Measurements from ENCODE around the gene CAPZA2. TPM values are rescaled to one million over a fixed set of nuclear protein-coding genes. Genes with fewer than 3 reads are reported as not detected.

The CAPZA2 gene
- total RNA-seq, 1 donor from 2014 or later, result 118 TPM

- intact Hi-C loops (cut with micrococcal nuclease), result loop anchor here (1.0 to 5.0 kb wide), 11 partner anchors 11 to 1322 kb away; partner anchors contain the start of genes CAV1 and ST7
These were observed 670 bp upstream of the CAPZA2 start for GRCh38 chr7:116861717-116862116.

GRCh38 chr7:116862951-116863670, 724 bp downstream of the CAPZA2 start:
- intact Hi-C loops (cut with micrococcal nuclease), result loop anchor here (1.0 to 5.0 kb wide), 11 partner anchors 9 to 1320 kb away; partner anchors contain the start of genes CAV1 and ST7

GRCh38 chr7:116863936-116864500, 1.6 kb downstream of the CAPZA2 start:
- intact Hi-C loops (cut with micrococcal nuclease), result loop anchor here (2.0 to 5.0 kb wide), 6 partner anchors 61 to 337 kb away; partner anchors contain the start of gene CAV1

GRCh38 chr7:116871061-116871700, 8.8 kb downstream of the CAPZA2 start:
- intact Hi-C loops (cut with micrococcal nuclease), result no loop called here

GRCh38 chr7:116872026-116872425, 9.6 kb downstream of the CAPZA2 start:
- intact Hi-C loops (cut with micrococcal nuclease), result loop anchor here (1.0 kb wide), 1 partner anchor 10 kb away; the partner anchor contains the start of gene CAPZA2

- intact Hi-C loops (cut with micrococcal nuclease), result no loop called here
These were observed 11.2 kb downstream of the CAPZA2 start for GRCh38 chr7:116873619-116874018.

GRCh38 chr7:116876664-116877442, 14.5 kb downstream of the CAPZA2 start:
- intact Hi-C loops (cut with micrococcal nuclease), result no loop called here

GRCh38 chr7:116877443-116878217, 15.2 kb downstream of the CAPZA2 start:
- intact Hi-C loops (cut with micrococcal nuclease), result no loop called here

GRCh38 chr7:116884691-116885090, 22.3 kb downstream of the CAPZA2 start:
- intact Hi-C loops (cut with micrococcal nuclease), result no loop called here

- intact Hi-C loops (cut with micrococcal nuclease), result no loop called here
These were observed 23.3 kb downstream of the CAPZA2 start for GRCh38 chr7:116885724-116886123.

GRCh38 chr7:116886543-116887156, 24.3 kb downstream of the CAPZA2 start:
- intact Hi-C loops (cut with micrococcal nuclease), result no loop called here

GRCh38 chr7:116888895-116889294, 26.5 kb downstream of the CAPZA2 start:
- intact Hi-C loops (cut with micrococcal nuclease), result no loop called here

GRCh38 chr7:116895849-116896248, 33.5 kb downstream of the CAPZA2 start:
- intact Hi-C loops (cut with micrococcal nuclease), result no loop called here

GRCh38 chr7:116897661-116898060, 35.3 kb downstream of the CAPZA2 start:
- intact Hi-C loops (cut with micrococcal nuclease), result no loop called here

- intact Hi-C loops (cut with micrococcal nuclease), result no loop called here
These were observed 36.9 kb downstream of the CAPZA2 start for GRCh38 chr7:116899308-116899707.

- intact Hi-C loops (cut with micrococcal nuclease), result no loop called here
These were observed 38.8 kb downstream of the CAPZA2 start for GRCh38 chr7:116901143-116901542.

GRCh38 chr7:116902867-116903266, 40.5 kb downstream of the CAPZA2 start:
- intact Hi-C loops (cut with micrococcal nuclease), result no loop called here

- intact Hi-C loops (cut with micrococcal nuclease), result no loop called here
These were observed 44.0 kb downstream of the CAPZA2 start for GRCh38 chr7:116906391-116906790.

GRCh38 chr7:116910383-116910782, 48.0 kb downstream of the CAPZA2 start:
- intact Hi-C loops (cut with micrococcal nuclease), result no loop called here

GRCh38 chr7:116911801-116912200, 49.4 kb downstream of the CAPZA2 start:
- intact Hi-C loops (cut with micrococcal nuclease), result no loop called here

Data from T-helper 1 cell treated with Interleukin-12 subunit alpha and Interleukin-12 subunit beta and Interleukin-4 antibody, amounts not matched to agents 30 ng/mL and 1 ng/mL, for 36 hours (primary cell).